Fibroblast of lung (primary cell): Measurements from ENCODE around the gene CTNNBIP1.

Source experiments
- EZH2 ChIP-seq: IDR thresholded peaks from 2 replicates; pipeline ENCODE4 v1.5.1; 2012; ENCODE audit warnings: low read length, control low read depth, mild to moderate bottlenecking; ENCODE audit errors: missing control alignments
- TF ChIP-seq, protein P1 (sequence below), 2 donors: IDR thresholded peaks in 1 of 2; conservative IDR thresholded peaks in 1 of 2; 1 replicate in 1 of 2; 2 replicates in 1 of 2; pipeline ENCODE4 v1.5.1; 2011 to 2012; ENCODE audit warnings: low read length in 2 of 2, control low read depth in 1 of 2, inconsistent platforms in 1 of 2, low read depth in 1 of 2, mild to moderate bottlenecking in 1 of 2

- TF ChIP-seq, protein P1, sequence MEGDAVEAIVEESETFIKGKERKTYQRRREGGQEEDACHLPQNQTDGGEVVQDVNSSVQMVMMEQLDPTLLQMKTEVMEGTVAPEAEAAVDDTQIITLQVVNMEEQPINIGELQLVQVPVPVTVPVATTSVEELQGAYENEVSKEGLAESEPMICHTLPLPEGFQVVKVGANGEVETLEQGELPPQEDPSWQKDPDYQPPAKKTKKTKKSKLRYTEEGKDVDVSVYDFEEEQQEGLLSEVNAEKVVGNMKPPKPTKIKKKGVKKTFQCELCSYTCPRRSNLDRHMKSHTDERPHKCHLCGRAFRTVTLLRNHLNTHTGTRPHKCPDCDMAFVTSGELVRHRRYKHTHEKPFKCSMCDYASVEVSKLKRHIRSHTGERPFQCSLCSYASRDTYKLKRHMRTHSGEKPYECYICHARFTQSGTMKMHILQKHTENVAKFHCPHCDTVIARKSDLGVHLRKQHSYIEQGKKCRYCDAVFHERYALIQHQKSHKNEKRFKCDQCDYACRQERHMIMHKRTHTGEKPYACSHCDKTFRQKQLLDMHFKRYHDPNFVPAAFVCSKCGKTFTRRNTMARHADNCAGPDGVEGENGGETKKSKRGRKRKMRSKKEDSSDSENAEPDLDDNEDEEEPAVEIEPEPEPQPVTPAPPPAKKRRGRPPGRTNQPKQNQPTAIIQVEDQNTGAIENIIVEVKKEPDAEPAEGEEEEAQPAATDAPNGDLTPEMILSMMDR (conservative IDR thresholded peaks at IDR 0.05 in 1 of 2, IDR thresholded peaks at IDR 0.05 in 1 of 2; ENCODE audit: low read depth in 1 of 2, low read length in 2 of 2) = no peak
- TF ChIP-seq EZH2 = no peak
Measured at GRCh38 chr1:9835758-9836631, 74.1 kb downstream of the CTNNBIP1 start.
